ENCODE data around the gene C4orf17.

C4orf17 gene

DNA sequence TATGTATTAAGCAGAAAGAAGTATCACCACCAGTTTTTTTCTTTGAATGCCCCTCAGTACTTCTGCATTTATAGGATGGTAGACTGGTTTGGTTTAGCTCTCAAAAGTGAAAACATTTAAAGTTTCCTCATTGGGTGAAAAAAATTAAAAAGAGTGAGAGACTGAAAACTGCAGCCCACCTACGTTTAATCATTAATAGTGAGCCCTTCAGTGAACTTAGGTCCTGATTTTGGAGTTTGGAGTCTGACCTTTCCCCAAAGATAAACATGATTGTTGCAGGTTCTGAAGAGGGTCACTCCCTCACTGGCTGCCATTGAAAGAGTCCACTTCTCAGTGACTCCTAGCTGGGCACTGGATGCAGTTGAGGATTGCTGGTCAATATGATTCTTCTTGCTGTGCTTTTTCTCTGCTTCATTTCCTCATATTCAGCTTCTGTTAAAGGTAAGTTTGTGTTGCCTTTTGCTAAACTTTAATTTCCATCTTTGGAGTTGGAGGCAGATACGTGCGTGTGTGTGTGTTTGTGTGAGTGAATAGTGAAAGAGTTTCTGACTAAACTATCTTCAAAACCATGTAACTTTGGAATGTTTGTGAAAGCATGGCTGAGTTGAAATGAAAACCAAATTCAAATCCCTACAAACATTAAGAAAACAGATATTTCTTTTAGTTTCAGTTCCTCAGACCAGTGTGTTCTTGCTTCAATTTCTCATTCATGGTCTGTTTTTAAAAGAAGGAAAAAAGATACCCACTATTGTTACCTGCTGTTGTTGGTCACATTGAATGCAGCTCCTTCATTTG, 63.9 kb downstream of the C4orf17 start, which contains the start of gene MTTP:
Gene MTTP, plus strand, starts transcription at position 295 of the 795 bp plus-strand sequence. Its CDS starts 86 bp downstream, at position 381.
- Histone ChIP-seq H3K4me3 (ENCODE audit: low read depth, low read length) (peak within 1 kb of the TSS; percentile 38; the same call in 1 of the 2 replicates), H3K27me3 (ENCODE audit: insufficient read depth, low read length) (peaks cover 60% of the 10 kb centered on the region), H3K36me3 (ENCODE audit: insufficient read depth, low read length) (no peaks in the 10 kb centered on the region), H3K4me1 (ENCODE audit: control insufficient read depth, insufficient read depth, low read length, unreplicated experiment) (no peaks in the 10 kb centered on the region), H2AFZ (ENCODE audit: low read length, unreplicated experiment) (no peak within 1 kb of the TSS), H3K27ac (ENCODE audit: low read depth, low read length) (no peak within 1 kb of the TSS), H3K79me2 (ENCODE audit: control insufficient read depth, insufficient read depth, low read length, unreplicated experiment) (no peaks in the 10 kb centered on the region)

DNA sequence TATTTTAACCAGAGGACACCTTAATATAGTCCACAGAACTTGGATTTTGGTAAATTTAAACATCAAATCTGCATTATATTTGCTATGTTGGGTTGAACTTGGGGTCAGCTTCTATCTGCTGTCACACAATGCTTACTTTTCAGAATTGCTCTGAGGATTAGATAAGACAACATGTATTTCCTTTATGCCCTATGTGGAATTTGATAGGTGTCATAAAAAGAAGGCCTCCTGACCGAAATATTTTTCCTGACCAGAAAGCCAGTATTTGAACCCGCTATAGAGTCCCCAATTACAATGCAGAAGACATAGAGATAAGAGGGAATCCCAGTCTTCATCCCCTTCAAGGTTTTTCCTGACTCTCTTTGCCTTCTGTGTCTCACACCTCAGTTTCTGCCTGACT, 67.9 kb downstream of the C4orf17 start:
- H3K27me3 ChIP-seq (ENCODE audit: insufficient read depth, low read length), result peaks cover 62% of the 10 kb centered on the region
- H3K79me2 ChIP-seq (ENCODE audit: control insufficient read depth, insufficient read depth, low read length, unreplicated experiment), result no peaks in the 10 kb centered on the region
- H3K4me1 ChIP-seq (ENCODE audit: control insufficient read depth, insufficient read depth, low read length, unreplicated experiment), result no peaks in the 10 kb centered on the region
- H3K36me3 ChIP-seq (ENCODE audit: insufficient read depth, low read length), result no peaks in the 10 kb centered on the region
- no peak overlapping the region for H3K27ac ChIP-seq (ENCODE audit: low read depth, low read length)
- H2AFZ ChIP-seq (ENCODE audit: low read length, unreplicated experiment), result no peak overlapping the region
- no peak overlapping the region for H3K4me3 ChIP-seq (ENCODE audit: low read depth, low read length)

DNA sequence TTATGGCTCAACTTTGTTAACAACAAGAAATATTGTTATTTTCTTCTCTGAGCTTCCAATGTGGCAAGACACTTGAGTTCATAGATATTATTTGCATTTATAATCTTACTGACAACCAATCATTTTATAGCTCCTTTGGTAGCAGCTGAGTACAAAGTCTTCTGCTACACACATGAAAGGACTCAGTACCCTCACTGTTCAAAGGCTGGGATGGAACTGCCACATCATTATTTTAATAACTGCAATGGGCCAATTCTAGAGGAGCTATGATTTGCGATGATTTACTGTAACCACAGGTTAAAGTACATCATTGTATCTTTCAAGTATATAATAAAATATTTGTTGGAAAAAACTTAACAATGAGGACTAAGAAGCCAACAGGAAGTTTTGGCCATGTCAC, 74.7 kb downstream of the C4orf17 start:
- Histone ChIP-seq H3K79me2 (ENCODE audit: control insufficient read depth, insufficient read depth, low read length, unreplicated experiment) (no peaks in the 10 kb centered on the region), H3K27ac (ENCODE audit: low read depth, low read length) (no peak overlapping the region), H3K4me1 (ENCODE audit: control insufficient read depth, insufficient read depth, low read length, unreplicated experiment) (no peaks in the 10 kb centered on the region), H3K4me3 (ENCODE audit: low read depth, low read length) (no peak overlapping the region), H2AFZ (ENCODE audit: low read length, unreplicated experiment) (no peak overlapping the region), H3K36me3 (ENCODE audit: insufficient read depth, low read length) (no peaks in the 10 kb centered on the region), H3K27me3 (ENCODE audit: insufficient read depth, low read length) (peaks cover 53% of the 10 kb centered on the region)

DNA sequence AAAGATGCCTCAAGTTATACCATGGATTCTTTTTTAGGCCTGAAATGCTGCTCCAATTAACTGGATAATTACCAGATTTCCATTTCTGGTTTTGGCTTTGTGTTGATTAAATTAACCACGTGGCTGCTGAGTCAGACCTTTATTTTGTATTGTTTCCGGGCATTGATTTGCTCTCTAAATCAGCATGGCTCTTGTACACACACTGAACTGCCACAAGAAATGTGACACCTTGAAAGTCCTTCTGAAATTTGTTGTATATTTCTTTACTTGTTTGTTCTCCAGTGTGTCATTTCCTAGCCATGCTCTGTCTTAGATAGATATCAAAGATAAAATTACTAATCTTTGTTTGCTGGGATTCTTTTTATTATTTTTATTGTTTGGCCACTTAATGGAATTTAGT, 75.5 kb downstream of the C4orf17 start:
- no peak overlapping the region for H3K4me3 ChIP-seq (ENCODE audit: low read depth, low read length)
- no peaks in the 10 kb centered on the region for H3K4me1 ChIP-seq (ENCODE audit: control insufficient read depth, insufficient read depth, low read length, unreplicated experiment)
- H2AFZ ChIP-seq (ENCODE audit: low read length, unreplicated experiment), result no peak overlapping the region
- no peak overlapping the region for H3K27ac ChIP-seq (ENCODE audit: low read depth, low read length)
- no peaks in the 10 kb centered on the region for H3K36me3 ChIP-seq (ENCODE audit: insufficient read depth, low read length)
- peaks cover 50% of the 10 kb centered on the region for H3K27me3 ChIP-seq (ENCODE audit: insufficient read depth, low read length)
- no peaks in the 10 kb centered on the region for H3K79me2 ChIP-seq (ENCODE audit: control insufficient read depth, insufficient read depth, low read length, unreplicated experiment)

DNA sequence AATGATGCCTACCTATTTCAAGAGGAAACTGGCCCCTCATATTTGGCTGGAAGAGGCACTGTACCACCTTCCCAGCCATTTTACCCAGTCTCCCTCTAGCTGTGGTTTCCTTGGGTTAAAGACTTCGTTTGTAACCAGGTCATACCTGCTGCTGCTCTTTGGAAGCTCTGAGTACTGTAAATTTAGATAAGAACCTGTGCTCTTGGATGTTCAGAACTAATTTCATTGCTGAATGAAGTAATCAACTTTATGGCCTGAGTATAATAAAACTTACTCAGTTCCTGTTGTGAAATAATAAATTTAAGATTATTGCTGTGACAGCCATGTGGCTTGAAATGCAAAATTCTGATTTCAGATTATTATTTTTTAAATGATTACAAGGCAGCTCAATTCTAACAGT, 76.0 kb downstream of the C4orf17 start:
- Histone ChIP-seq H3K36me3 (ENCODE audit: insufficient read depth, low read length) (no peaks in the 10 kb centered on the region), H3K4me3 (ENCODE audit: low read depth, low read length) (no peak overlapping the region), H2AFZ (ENCODE audit: low read length, unreplicated experiment) (no peak overlapping the region), H3K79me2 (ENCODE audit: control insufficient read depth, insufficient read depth, low read length, unreplicated experiment) (no peaks in the 10 kb centered on the region), H3K27me3 (ENCODE audit: insufficient read depth, low read length) (peaks cover 46% of the 10 kb centered on the region), H3K27ac (ENCODE audit: low read depth, low read length) (no peak overlapping the region), H3K4me1 (ENCODE audit: control insufficient read depth, insufficient read depth, low read length, unreplicated experiment) (no peaks in the 10 kb centered on the region)

DNA sequence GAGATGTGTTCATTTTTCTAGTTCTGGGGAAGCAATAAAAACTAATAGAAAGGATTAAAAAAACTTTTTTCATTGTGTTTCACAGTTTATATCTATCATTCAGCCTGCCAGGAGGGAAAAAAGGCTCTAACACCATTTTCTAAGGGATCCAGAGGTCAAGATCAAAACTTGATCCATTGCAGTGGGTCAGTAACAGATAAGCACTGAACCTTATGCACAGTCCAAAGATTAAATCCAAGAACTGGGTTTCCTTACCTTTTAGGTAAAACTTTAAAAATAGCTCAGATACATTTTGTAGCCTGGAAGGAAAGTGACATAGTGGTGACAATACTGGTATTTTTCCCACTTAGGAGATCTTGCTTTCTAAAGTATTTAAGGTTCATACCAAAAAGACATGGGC, 76.5 kb downstream of the C4orf17 start:
- H3K27ac ChIP-seq (ENCODE audit: low read depth, low read length), result no peak overlapping the region
- H3K4me1 ChIP-seq (ENCODE audit: control insufficient read depth, insufficient read depth, low read length, unreplicated experiment), result no peaks in the 10 kb centered on the region
- peaks cover 41% of the 10 kb centered on the region for H3K27me3 ChIP-seq (ENCODE audit: insufficient read depth, low read length)
- H2AFZ ChIP-seq (ENCODE audit: low read length, unreplicated experiment), result no peak overlapping the region
- no peak overlapping the region for H3K4me3 ChIP-seq (ENCODE audit: low read depth, low read length)
- no peaks in the 10 kb centered on the region for H3K79me2 ChIP-seq (ENCODE audit: control insufficient read depth, insufficient read depth, low read length, unreplicated experiment)
- no peaks in the 10 kb centered on the region for H3K36me3 ChIP-seq (ENCODE audit: insufficient read depth, low read length)

DNA sequence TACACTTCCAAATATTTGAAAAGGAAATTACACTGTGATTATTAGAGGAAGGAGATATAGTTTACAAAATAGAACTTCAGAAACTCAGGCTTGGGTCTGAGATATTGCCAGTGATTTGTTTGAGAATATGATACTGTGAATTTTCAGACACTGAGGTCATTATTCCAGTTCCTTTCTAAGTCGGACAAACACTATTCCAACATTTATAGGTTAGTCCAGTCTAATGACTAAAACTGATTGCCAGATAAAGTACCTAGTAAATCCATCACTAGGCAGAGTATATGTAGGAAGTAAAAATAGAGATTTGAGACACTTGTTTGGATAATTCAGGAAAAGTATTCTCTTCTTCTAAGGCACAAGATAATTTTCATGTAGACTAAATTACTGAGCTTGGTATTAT, 77.0 kb downstream of the C4orf17 start:
- no peaks in the 10 kb centered on the region for H3K79me2 ChIP-seq (ENCODE audit: control insufficient read depth, insufficient read depth, low read length, unreplicated experiment)
- H3K4me1 ChIP-seq (ENCODE audit: control insufficient read depth, insufficient read depth, low read length, unreplicated experiment), result no peaks in the 10 kb centered on the region
- H3K27me3 ChIP-seq (ENCODE audit: insufficient read depth, low read length), result peaks cover 36% of the 10 kb centered on the region
- H3K36me3 ChIP-seq (ENCODE audit: insufficient read depth, low read length), result no peaks in the 10 kb centered on the region
- H3K4me3 ChIP-seq (ENCODE audit: low read depth, low read length), result no peak overlapping the region
- H3K27ac ChIP-seq (ENCODE audit: low read depth, low read length), result no peak overlapping the region
- no peak overlapping the region for H2AFZ ChIP-seq (ENCODE audit: low read length, unreplicated experiment)

DNA sequence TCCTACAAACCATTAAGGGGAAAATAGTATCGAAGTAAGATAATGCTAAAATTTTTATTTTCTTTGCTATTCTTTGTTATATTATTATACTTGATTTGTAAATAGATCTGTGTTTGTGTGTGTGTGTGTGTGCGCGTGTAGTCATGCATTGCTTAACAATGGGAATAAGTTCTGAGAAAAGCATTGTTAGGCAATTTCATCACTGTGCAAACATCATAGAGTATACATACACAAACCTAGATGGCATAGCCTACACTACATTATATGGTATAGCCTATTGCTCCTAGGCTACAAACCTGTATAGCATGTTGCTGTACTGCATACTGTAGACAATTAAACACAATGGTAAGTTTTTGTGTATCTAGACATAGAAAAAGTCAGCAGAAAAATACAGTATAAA, 80.9 kb downstream of the C4orf17 start:
- Histone ChIP-seq H3K27me3 (ENCODE audit: insufficient read depth, low read length) (peaks cover 5% of the 10 kb centered on the region; the same call in 1 of the 2 replicates), H2AFZ (ENCODE audit: low read length, unreplicated experiment) (no peak overlapping the region), H3K4me1 (ENCODE audit: control insufficient read depth, insufficient read depth, low read length, unreplicated experiment) (no peaks in the 10 kb centered on the region), H3K79me2 (ENCODE audit: control insufficient read depth, insufficient read depth, low read length, unreplicated experiment) (no peaks in the 10 kb centered on the region), H3K27ac (ENCODE audit: low read depth, low read length) (no peak overlapping the region), H3K4me3 (ENCODE audit: low read depth, low read length) (no peak overlapping the region), H3K36me3 (ENCODE audit: insufficient read depth, low read length) (no peaks in the 10 kb centered on the region)
